ENCODE measurements around the gene GGTLC1. TPM values are rescaled to one million over a fixed set of nuclear protein-coding genes. Genes with fewer than 3 reads are reported as not detected.
"Not testable (repeated sequence)": the region's sequence is repeated elsewhere in the genome, so short reads cannot be mapped to it uniquely, and the experiment has no call there.

The GGTLC1 gene
- total RNA-seq (2014; rRNA removed; shearing (Covaris generic)) = not detected in 2 replicates

DNA sequence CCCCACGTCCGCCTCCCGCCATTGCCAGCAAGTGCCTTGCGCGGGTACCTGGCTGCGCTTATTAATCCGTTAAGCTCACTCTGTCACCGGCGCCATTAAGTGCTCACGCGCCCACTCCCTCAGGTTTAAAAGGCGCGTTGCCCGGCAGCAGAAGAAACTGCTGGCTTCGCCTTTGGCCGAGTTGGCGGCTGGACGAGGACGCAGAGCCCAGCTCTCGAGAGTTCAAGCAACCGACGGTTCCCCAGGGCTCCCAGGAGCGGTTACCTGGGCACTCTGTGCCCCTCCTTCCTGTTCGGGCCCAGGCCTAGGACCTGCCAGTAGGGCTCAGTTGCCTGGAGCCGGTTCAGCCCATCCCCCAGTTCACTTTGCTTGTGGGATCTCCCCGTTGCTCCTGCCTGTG lies at the start of gene GGTLC1:
Gene GGTLC1 (minus strand): TSS at position 219 of the 400 bp plus-strand sequence. CDS start 2,168 bp downstream, outside the sequence.
- DNase-seq (ENCODE audit: low spot score) = no peak

DNA sequence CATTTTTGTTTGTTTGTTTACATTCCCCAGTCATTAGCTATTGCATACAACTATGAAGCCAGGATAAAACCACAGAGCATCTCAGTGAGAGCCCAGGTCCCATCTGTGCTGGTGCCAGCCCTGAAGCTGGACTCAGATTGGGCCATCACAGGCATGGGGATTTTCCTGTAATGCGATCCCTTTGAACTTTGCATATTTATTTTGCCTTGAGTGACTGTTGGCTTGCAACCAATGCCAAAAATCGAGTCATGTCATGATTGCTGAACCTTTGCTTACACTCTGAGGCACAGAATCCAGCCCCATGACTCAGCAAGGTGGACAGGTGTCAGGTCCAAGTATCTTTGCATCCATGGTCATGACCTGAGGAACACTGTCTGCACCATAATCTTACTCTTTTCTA lies 46.2 kb upstream of the GGTLC1 start:
- peak; percentile 3 for DNase-seq (ENCODE audit: low spot score)

DNA sequence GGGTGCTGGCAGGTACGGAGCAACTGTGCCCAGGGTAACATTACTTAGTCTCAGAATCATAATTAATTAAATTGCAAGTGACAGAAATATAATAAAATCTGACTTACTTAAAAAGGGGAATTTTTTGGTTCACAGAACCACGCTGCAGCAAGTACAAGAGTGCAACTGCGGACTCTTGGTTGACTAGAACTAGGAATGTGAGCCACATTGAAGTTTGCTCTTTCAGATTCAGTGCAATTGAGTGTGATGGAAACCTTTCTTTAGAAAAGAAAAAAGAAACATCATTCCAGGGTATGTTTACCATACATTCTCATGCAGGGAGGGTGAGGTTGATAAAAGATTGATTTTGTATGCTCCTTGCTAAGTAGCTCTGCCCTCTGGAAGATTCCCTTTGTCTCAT lies 45.0 kb upstream of the GGTLC1 start:
- DNase-seq (ENCODE audit: low spot score) = no peak

DNA sequence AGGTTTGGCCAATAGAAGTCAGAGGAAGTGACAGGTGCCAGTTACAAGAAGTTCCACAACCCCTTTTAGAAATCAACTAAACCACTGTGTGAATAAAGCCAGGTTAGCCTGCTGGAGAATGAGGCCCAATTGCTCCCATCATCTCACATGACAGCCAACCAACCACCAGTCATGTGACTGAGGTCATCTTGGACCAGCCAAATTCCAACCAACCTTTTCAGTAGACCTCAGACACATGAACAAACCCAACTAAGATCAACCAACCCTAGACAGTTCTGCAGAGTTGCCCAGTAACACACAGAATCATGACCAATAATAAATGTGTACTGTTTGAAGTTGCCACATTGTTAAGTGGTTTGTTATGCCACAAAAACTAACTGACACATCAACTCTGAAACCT lies 44.6 kb upstream of the GGTLC1 start:
- DNase-seq (ENCODE audit: low spot score) = no peak

DNA sequence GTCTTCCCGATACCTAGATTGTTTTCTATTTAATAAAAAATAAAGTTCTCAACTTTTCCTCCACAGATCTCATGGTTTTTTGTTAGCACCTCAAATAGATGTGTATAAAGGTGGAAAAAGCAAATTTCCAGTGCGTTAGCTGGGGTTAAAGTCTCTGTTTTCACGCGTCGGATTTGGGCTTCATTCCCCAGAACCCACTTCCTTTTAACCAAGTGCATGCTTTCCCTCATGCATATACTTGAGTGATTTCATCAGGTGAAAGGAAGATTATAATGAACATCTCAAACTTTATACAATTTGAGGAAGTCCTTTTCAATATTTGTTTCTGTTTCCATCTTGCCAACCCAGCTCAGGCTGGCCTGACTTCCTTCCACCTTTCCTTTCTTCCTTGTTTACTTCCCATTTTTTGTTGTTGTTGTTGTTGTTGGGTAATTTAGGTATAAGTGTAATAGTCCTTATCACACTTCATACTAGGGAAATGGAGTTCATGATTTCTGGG lies 43.9 kb upstream of the GGTLC1 start:
- DNase-seq (ENCODE audit: low spot score) = no peak

DNA sequence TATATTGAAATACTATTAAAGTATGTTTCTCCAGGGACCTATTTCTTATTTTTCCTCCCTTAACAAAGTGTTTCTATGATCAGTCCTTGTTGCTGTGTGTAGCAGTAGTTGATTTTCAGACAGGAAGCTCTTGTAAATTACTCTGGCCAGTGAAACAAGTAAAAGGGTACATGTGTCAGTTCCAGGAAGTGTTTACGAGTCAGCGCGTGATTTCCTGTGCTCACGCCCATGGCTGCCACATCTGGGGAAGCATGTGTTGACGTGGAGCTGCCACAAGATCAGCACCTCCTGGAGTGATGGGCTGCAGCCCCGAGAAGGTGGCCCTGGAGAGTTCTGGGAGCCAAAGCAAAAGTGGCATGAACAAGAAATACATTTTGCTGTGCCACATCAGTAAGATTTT lies 38.6 kb upstream of the GGTLC1 start:
- DNase-seq (ENCODE audit: low spot score) = no peak

DNA sequence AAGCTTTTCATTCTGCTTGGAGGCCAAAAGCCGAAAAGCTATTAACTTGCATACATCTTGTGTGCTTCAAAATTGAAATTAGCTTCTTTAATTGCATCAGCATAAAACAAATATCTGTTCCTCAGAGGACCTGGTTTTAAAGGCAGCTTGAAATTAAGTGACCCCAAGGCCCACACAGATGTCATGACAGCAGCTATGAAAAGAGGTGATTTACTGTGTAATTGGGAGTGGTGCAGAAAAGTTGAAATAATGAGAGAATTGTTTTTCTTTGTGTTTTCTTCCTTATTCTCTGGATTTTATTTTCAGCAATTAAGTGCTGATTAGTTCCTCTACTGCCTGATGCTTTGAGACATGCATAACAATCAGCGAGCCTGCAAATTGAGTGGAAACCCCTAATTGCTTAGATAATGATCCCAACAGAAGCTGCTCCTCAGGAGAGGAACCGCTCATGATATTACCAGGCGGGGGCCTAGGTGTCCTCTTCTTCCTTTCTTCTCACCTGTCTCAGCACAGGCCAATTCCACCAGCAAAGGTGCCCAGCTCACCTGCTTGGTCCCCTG lies 34.1 kb upstream of the GGTLC1 start:
- no peak for DNase-seq (ENCODE audit: low spot score)

DNA sequence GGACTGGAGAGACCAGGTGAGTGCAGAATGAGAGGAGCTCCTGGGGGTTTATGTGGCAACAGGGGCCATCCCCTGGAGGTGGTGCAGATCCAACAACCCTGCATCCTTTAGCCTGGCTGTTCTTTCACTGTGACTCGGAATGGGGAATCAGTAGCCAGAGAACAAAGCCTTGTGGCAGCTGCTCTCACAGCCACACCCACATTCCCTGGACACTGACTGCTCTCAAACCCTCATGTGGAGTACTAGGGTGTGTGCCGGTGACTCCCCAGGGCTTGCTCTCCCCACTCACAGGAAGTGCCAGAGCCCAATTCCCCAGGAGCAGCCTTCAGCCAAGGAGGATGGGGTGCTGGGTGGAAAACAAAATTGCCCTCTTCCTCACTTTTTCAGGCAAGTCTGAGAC lies 30.2 kb upstream of the GGTLC1 start:
- DNase-seq (ENCODE audit: low spot score) = no peak

DNA sequence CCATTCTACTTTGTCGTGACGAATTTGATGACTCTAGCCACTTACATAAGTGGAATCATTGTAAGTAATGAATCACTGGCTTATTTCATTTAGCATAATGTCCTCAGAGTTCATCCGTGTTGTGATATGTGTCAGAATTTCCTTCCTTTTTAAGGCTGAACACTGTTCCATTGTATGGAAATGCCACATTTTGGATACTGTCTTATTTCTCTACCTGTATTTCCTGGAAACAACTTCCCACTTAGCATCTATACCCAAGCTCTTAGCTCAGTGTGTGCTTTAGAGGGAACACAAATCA lies 28.8 kb upstream of the GGTLC1 start:
- DNase-seq (ENCODE audit: low spot score) = no peak

DNA sequence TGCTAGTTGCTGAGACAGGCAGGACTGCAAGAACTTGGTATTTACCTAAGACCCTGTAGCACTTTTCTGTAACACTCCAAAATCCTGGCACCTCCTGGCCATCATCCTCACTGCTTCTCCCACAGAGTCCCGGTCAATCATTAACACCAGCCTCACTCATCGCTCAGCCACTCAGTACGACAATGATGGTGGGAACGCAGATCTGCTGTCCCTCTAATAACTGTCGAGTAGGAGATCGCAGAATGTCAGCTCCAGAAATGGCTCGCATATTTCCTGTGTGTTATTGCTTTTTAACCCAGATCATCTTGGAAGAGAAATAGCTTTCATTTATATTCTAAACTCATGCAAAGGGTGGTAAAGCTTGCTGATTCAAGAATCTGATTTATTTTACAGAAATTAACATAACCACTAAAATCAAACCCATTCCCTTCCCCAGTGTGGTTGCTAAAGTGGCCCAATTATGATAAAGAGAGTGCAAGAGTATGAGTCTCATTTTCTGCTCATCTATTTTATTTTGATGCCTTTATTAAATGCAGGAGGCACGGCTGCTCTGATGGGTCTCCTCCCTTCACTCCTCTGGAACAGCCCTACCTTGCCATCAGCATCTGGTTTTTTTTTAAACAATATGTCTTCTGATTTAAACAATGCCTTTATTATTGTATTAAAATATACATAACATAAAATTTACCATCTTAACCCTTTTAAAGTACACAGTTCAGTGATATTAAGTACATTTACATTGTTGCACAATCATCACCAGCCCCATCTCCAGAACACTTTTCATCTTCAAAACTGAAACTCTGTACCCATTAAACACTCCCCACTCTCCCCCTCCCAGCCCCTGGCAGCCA lies 28.3 kb upstream of the GGTLC1 start:
- no peak for DNase-seq (ENCODE audit: low spot score)

DNA sequence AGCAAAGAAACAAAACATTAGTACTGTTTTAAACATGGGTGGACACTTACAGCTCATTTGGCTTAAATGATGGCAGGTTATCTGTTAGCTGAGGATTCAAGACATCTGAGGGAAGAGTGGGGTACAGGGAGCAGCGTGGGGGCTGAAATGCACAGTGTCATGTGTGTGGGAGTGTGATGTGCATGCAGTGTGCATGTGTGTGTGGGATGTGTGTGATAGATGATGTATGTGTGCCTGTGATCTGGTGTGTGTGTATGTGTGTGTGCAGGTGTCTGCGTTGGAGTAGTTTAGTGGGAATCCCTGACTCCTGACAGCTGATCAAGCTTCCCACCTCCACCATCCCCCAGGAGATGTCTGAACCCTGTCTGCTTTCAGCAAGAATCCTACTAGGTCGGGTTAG lies 25.4 kb upstream of the GGTLC1 start:
- DNase-seq (ENCODE audit: low spot score) = no peak

DNA sequence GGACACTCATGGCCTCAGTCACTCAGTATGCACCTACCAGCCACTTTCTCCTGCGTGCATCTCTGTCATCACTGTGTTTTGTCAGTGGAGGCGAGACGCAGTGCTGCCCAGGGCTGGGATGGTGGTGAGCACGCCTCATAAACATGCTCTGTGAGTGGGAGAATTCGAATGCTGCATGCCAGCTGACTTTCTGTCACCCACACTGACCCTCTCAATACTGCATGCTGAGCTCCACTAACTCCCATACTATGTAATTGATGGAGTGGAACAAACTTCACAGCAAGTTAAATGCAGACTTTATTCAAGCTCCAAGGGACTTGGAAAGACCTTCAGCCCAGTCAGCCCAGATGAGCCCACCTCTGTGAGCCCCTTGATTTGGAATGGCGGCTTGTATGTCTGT lies 22.7 kb upstream of the GGTLC1 start:
- DNase-seq (ENCODE audit: low spot score) = no peak

DNA sequence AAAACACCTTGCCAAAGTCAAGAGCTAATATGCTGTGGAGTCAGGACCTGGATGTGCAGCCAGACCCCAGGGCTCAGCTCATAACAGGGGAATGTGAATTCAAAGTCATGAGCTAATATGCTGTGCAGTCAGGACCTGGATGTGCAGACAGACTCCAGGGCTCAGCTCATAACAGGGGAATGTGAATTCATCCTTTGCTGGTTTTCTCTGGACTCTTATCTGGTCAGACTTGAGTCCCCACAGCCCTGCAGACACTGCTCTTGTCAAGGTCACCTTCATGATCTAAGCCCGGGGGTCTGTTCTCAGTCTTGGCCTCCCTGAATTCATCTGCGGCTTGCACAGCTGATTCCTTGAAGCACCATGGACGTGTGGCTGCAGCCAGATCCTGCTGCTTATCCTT lies 19.2 kb upstream of the GGTLC1 start:
- DNase-seq (ENCODE audit: low spot score) = no peak

DNA sequence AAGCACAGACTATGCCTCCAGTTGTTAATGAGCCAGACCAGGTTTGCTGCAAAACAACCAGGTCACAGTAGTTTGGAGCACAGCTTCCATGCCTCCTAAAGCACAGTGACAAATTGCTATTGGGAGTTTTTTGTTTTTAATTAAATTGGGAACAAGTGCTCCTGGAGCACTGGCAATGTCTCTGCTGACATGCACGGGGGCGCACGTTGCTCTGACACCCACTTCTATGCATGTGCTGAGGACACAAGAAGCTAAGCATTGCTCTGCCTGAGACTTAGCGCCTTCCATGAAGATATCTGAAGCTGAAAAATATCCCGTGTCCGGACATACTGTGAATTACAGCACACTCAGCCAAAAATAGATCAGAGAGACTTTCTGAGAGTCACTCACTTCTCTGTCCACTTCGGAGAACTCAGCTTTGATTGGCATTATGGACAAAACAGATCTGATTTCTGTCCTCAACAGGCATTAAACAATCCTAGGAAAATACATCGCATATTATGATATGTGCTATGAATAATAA lies 18.6 kb upstream of the GGTLC1 start:
- no peak for DNase-seq (ENCODE audit: low spot score)

DNA sequence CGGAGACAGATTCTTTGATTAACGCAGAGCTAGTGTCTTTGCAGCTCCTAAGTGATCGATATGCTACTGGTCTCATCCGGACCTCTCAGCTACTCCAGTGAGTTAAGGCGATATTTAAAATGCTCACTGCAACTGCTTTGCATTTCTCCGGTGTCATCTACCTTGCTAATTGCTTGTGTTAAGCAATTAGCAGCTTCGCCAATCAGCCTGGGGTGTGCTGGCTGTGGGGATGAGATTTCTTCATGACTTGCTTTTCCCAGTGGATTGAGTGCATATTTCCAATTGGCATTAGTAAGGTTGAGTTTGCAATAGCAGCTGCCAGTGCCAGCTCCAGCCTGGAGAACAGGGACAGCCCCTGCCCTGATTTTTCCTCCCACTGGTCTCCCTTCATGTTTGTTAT lies 18.0 kb upstream of the GGTLC1 start:
- DNase-seq (ENCODE audit: low spot score) = no peak

DNA sequence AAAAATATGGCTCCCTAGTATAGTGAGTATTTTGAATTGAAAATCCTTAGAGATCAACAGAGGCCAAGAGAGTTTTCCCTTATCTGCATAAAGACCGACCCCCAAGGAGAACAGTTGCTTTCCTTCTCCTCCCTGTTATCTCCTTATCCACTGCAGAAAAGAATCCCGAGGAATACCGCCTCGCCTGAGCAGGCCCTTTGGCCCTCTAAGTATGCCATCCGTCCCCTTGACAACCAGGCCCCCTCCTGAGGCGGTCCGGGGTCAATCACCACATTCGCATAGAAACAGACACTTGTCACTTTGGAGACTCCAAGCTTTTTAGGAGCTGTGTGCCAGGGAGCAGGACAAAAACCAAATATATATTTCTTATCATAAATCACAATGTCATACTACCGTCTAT lies 15.9 kb upstream of the GGTLC1 start:
- no peak for DNase-seq (ENCODE audit: low spot score)

DNA sequence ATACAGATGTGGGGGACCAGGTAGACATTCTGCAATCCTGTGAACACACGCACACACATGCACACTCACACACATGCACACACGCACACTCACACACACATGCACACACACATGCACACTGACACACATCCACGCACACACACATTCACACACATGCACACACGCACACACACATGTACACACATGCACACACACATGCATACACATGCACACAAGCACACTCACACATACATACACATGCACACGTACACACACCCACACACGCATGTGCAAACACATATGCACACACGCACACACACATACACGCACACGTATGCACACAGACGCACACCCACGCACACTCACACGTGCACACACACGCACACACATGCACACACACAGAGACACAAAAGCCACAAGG lies 14.3 kb upstream of the GGTLC1 start:
- DNase-seq (ENCODE audit: low spot score) = no peak

DNA sequence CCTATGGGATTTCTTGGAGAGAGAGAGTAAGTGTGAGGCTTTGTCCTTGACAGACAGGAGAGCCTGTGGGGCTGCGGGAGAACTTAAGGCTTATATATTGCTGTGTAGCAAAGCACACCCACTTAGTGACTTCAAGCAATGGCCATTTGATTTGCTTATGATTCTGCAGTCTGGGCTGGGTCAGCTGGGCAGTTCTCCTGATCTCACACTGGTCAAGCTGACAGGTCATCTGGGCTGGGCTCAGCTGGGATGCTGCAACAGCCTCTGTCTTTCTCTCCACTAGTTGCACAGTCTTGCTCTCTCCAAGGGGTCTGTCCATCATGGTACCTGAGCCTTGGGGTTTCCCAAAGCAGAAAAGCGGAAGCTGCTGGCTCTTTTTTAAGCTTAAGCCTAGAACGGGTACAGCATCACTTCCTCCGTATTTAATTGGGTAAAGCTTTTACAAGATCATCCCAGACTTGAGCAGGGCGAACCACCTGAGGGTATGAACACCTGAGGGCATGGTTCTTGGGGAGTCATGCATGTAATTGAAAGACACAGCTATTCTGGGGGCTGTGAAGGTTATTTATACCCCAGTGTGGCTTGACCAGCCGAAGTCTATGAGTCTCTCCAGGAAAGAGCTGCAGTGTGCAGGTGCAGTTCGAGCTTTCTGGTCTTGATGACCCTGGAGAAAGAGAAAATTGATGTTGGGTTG lies 13.3 kb upstream of the GGTLC1 start:
- DNase-seq (ENCODE audit: low spot score) = no peak

DNA sequence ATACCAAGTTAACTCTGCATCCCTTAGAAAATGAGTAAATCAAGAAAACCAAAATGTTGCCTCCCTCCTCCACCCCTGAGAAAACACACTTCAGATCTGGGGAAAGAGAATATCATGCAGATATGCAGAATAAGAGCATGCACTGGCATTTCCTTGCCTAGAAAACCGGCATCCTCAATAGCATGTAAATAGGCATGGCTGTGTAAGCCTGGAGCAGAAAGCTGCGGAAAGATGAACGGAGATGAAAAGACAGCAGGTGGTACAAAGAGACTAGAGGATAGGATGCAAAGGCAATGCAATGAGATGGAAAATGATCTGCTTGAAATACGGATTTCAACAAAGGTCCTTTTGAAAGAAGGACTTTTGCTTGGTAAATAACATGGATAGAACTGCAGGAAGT lies 10.3 kb upstream of the GGTLC1 start:
- DNase-seq (ENCODE audit: low spot score) = no peak

DNA sequence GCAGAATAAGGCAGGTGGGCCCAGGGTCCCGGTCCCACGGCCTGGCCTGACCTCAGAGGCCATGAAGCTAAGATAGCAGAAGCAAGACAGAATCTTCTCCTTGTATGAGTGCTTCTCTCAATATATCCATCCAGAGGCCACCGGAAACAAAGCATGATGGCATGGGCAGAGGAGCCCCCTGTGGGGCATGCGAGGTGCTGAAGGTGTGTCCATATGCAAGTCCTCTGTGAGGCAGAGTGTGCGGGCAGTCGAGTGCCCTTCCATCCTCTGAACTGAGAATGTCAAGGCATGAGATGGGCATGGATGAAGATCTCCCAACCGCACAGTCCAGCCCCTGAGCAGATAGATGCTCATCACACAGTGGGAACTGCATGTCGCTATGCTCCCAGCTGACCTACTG lies 9.8 kb upstream of the GGTLC1 start:
- DNase-seq (ENCODE audit: low spot score) = no peak

DNA sequence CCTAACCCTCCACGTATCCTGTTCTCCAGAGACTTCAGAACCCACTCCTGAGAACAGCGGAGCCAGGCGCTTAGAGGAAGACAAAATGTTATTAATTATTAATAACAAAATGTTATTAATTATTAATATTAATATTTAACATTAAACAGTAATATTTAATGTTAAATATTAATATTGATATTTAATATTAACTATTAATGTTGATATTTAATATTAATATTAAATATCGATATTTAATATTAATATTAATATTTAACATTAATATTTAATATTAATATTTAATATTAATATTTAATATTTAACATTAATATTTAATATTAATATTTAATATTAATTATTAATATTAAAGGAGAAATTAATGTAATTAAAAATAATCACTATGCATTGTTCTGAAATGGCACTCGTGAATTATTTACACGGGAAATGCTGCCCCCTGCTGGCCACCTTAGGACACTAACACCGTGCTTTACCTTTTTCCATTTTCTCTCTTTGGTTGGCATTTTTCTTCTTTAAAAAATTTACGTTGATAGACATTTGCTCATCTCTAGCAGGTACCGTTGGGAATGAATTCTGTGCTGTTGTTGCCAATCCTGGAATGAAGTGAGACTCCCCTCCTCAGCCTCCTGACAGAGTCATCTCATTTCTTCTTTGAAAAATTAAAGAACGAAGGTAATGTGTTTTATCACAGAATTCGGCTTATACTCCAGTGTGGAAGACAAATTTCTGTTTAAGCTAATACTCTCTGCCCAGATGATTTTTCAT lies 7.5 kb upstream of the GGTLC1 start:
- DNase-seq (ENCODE audit: low spot score) = peak; percentile 58

DNA sequence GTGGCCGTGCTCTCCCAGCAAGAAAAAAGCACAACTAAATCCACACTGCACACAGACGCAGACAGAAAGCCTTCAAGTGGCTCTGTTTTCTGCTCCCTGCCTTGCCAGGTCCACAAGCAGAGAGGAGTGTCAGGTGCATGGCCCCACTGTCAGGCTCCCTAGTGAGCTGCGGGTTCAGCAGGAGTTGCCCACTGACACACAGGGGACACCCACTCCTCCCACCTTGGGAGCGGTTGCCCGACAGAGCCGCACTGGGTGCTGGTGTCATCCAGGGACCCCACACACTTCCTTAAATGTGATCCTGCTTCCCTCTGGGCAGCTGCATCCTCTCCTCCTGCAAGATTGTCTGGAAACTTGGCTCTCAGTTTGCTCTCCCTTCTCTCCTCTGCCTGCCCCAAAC lies 6.7 kb upstream of the GGTLC1 start:
- DNase-seq (ENCODE audit: low spot score) = not testable (repeated sequence)

Data from HT-29 (cell line).